K562 (cell line): ENCODE results near the gene CRY2.
"Not testable (repeated sequence)": the region's sequence is repeated elsewhere in the genome, so short reads cannot be mapped to it uniquely, and the experiment has no call there.

ENCODE experiments used
- EZH2 ChIP-seq: IDR thresholded peaks from 2 replicates; pipeline ENCODE4 v1.6.1; 2012; ENCODE audit warnings: low read depth, mild to moderate bottlenecking, inconsistent platforms, low read length, borderline replicate concordance
- HIVEP1 ChIP-seq: fragments of 250-450 bp; sonication (Bioruptor Pico); IDR thresholded peaks from 2 replicates; pipeline ENCODE4 v1.4.0; 2020; ENCODE audit warnings: mild to moderate bottlenecking
- ZNF217 ChIP-seq: sonication (generic); formaldehyde crosslinking; IDR thresholded peaks from 2 replicates; pipeline ENCODE4 v1.8.0; 2022; ENCODE audit warnings: mild to moderate bottlenecking, missing genetic modification reagents
- TF ChIP-seq, protein P1 (sequence below), 3 experiments: IDR thresholded peaks in 2 of 3; conservative IDR thresholded peaks in 1 of 3; 2 replicates each; pipeline ENCODE4 v1.5.1; 2011 to 2012; ENCODE audit warnings: low read length in 3 of 3, mild to moderate bottlenecking in 3 of 3, control low read depth in 2 of 3, improper control_type of control experiment in 1 of 3, inconsistent platforms in 1 of 3, low read depth in 1 of 3, mixed read lengths in 1 of 3, moderate library complexity in 1 of 3; ENCODE audit not compliant: insufficient read depth in 2 of 3

DNA sequence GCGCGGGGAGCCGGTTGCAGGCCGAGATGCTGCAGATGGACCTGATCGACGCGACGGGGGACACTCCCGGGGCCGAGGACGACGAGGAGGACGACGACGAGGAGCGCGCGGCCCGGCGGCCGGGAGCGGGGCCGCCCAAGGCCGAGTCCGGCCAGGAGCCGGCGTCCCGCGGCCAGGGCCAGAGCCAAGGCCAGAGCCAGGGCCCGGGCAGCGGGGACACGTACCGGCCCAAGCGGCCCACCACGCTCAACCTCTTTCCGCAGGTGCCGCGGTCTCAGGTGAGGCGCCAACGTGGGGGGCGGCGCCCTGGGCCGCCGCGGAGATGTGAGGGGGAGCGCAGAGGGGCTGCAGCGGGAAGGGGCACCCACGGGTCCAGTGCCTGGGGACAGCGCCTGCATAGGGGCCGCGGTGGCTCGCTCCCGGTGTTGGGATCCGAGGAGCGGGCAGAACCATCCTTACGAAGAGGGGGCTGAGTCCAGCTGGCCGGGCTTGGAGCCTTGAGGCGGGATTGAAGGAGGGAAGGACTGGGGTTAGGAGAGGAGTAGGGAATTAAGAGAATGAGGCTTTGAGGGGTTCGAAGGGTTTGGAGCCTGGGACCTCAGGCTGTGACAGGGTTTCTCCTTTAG is 53.0 kb downstream of the CRY2 start:
- TF ChIP-seq HIVEP1; ZNF217 (CRISPR knock-in tag); EZH2: not testable (repeated sequence)
- TF ChIP-seq, protein P1, sequence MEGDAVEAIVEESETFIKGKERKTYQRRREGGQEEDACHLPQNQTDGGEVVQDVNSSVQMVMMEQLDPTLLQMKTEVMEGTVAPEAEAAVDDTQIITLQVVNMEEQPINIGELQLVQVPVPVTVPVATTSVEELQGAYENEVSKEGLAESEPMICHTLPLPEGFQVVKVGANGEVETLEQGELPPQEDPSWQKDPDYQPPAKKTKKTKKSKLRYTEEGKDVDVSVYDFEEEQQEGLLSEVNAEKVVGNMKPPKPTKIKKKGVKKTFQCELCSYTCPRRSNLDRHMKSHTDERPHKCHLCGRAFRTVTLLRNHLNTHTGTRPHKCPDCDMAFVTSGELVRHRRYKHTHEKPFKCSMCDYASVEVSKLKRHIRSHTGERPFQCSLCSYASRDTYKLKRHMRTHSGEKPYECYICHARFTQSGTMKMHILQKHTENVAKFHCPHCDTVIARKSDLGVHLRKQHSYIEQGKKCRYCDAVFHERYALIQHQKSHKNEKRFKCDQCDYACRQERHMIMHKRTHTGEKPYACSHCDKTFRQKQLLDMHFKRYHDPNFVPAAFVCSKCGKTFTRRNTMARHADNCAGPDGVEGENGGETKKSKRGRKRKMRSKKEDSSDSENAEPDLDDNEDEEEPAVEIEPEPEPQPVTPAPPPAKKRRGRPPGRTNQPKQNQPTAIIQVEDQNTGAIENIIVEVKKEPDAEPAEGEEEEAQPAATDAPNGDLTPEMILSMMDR (IDR thresholded peaks at IDR 0.05 in 2 of 3, conservative IDR thresholded peaks at IDR 0.05 in 1 of 3; ENCODE audit: insufficient read depth in 2 of 3, low read depth in 1 of 3, low read length in 3 of 3), result not testable (repeated sequence)
